Endothelial cell of umbilical vein (primary cell): ENCODE results near the gene XYLT1. TPM values are rescaled to one million over a fixed set of nuclear protein-coding genes. Genes with fewer than 3 reads are reported as not detected.

ENCODE experiments used
- BruUV-seq: library from RNA; stranded (reverse); fragments of 400-500 nt; replicated peaks from 2 replicates; lab custom pipeline; 2021; lab: Mats Ljungman, UMichigan
- CTCF ChIA-PET: fragments of 300-600, 350-600 bp; sonication (Branson Sonifier 250); formaldehyde crosslinking; loops from one replicate; lab custom pipeline; 2021; ENCODE audit warnings: antibody characterized with exemption, inconsistent platforms; lab: Charles Lee
- POLR2A ChIA-PET: fragments of 300-600, 350-600 bp; sonication (Branson Sonifier 250); formaldehyde crosslinking; loops from one replicate; lab custom pipeline; 2021; ENCODE audit warnings: antibody characterized with exemption, inconsistent platforms; lab: Charles Lee
- DNase-seq: peaks from one replicate; pipeline ENCODE4 v3.0.0-alpha.2; 2011; ENCODE audit warnings: low read depth, low spot score
- FAIRE-seq: peaks from 2 replicates; lab custom pipeline; 2011; peaks lifted over from hg19 to GRCh38; lab: Jason Lieb, UNC
- H2AFZ ChIP-seq: 2 replicates; pipeline ENCODE4 v1.6.0; 2012; ENCODE audit warnings: low read depth, low read length, control low read depth, inconsistent platforms
- H3K27ac ChIP-seq: 2 replicates; pipeline ENCODE4 v1.5.1; 2011; ENCODE audit warnings: low read depth, mild to moderate bottlenecking, control low read depth, low read length, moderate library complexity; ENCODE audit not compliant: insufficient read depth
- H3K27me3 ChIP-seq, 2 experiments: 2 replicates each; pipeline versions ENCODE4 v1.6.0 to v1.6.1; 2011; ENCODE audit warnings: low read length in 2 of 2, mixed read lengths in 1 of 2; ENCODE audit not compliant: control insufficient read depth in 2 of 2, insufficient read depth in 2 of 2
- H3K36me3 ChIP-seq, 2 experiments: 2 replicates in 1 of 2; 3 replicates in 1 of 2; pipeline ENCODE4 v1.5.1; 2011; ENCODE audit warnings: low read length in 2 of 2, mild to moderate bottlenecking in 1 of 2, moderate library complexity in 1 of 2; ENCODE audit not compliant: control insufficient read depth in 2 of 2, insufficient read depth in 2 of 2; ENCODE audit errors: extremely low read depth in 1 of 2
- H3K4me1 ChIP-seq: 3 replicates; pipeline ENCODE4 v1.5.1; 2011; ENCODE audit warnings: mild to moderate bottlenecking, low read length; ENCODE audit not compliant: control insufficient read depth, insufficient read depth; ENCODE audit errors: extremely low read depth
- H3K4me2 ChIP-seq: 2 replicates; pipeline ENCODE4 v1.6.1; 2011; ENCODE audit warnings: low read length, control low read depth, mixed read lengths; ENCODE audit not compliant: insufficient read depth
- H3K4me3 ChIP-seq, 3 experiments: fragments of 200-600 bp in 1 of 3; sonication (generic), shearing (Covaris generic) in 1 of 3; replicated peaks in 1 of 3; 2 replicates each; pipeline ENCODE4 v1.5.1; 2011 to 2016; ENCODE audit warnings: control low read depth in 3 of 3, low read length in 3 of 3, mild to moderate bottlenecking in 2 of 3, inconsistent platforms in 1 of 3, low read depth in 1 of 3, moderate library complexity in 1 of 3; ENCODE audit not compliant: insufficient read depth in 1 of 3
- H3K79me2 ChIP-seq: 2 replicates; pipeline ENCODE4 v1.6.0; 2012; ENCODE audit warnings: low read length, inconsistent platforms; ENCODE audit not compliant: control insufficient read depth, insufficient read depth
- H3K9ac ChIP-seq: replicated peaks from 2 replicates; pipeline ENCODE3; 2011; ENCODE audit warnings: low read length, control low read depth; ENCODE audit not compliant: insufficient read depth; ENCODE audit errors: extremely low read depth
- H3K9me1 ChIP-seq: replicated peaks from 3 replicates; pipeline ENCODE4 v1.6.0; 2011; ENCODE audit warnings: mild to moderate bottlenecking, low read length; ENCODE audit not compliant: control insufficient read depth, insufficient read depth; ENCODE audit errors: extremely low read depth
- H3K9me3 ChIP-seq: replicated peaks from 2 replicates; pipeline ENCODE4 v1.5.1; 2012; ENCODE audit warnings: low read length, inconsistent platforms; ENCODE audit not compliant: control insufficient read depth, insufficient read depth
- H4K20me1 ChIP-seq: replicated peaks from 2 replicates; pipeline ENCODE3; 2011; ENCODE audit warnings: mild to moderate bottlenecking, low read length; ENCODE audit not compliant: control insufficient read depth, insufficient read depth; ENCODE audit errors: extremely low read depth
- CTCF ChIP-seq, 2 donors: IDR thresholded peaks; 1 replicate in 1 of 2; 2 replicates in 1 of 2; pipeline ENCODE4 v1.5.1; 2011; ENCODE audit warnings: low read length in 2 of 2, mild to moderate bottlenecking in 2 of 2, moderate library complexity in 2 of 2, control low read depth in 1 of 2, inconsistent platforms in 1 of 2, low read depth in 1 of 2; ENCODE audit not compliant: insufficient read depth in 1 of 2; ENCODE audit errors: extremely low read depth in 1 of 2
- EZH2 ChIP-seq: IDR thresholded peaks from 2 replicates; pipeline ENCODE4 v1.6.1; 2012; ENCODE audit warnings: borderline replicate concordance, low read depth, mild to moderate bottlenecking, moderate library complexity, low read length, inconsistent platforms; ENCODE audit not compliant: severe bottlenecking
- FOS ChIP-seq: IDR thresholded peaks from 2 replicates; pipeline ENCODE4 v1.6.1; 2011; ENCODE audit warnings: mild to moderate bottlenecking, low read length, moderate library complexity, borderline replicate concordance; ENCODE audit not compliant: insufficient read depth
- GATA2 ChIP-seq: IDR thresholded peaks from 2 replicates; pipeline ENCODE4 v1.7.0; 2011; ENCODE audit warnings: low read depth, mild to moderate bottlenecking, moderate library complexity, mixed read lengths, low read length; ENCODE audit not compliant: insufficient read length, insufficient read depth
- JUN ChIP-seq: IDR thresholded peaks from 2 replicates; pipeline ENCODE4 v1.6.1; 2011; ENCODE audit warnings: borderline replicate concordance, low read depth; ENCODE audit not compliant: insufficient read length, insufficient read depth
- MAX ChIP-seq: IDR thresholded peaks from 2 replicates; pipeline ENCODE4 v1.6.1; 2011; ENCODE audit not compliant: insufficient read depth, insufficient read length
- MYC ChIP-seq: IDR thresholded peaks from one replicate; pipeline ENCODE4 v1.6.1; 2011; ENCODE audit warnings: mild to moderate bottlenecking, low read depth, low read length
- POLR2A ChIP-seq: IDR thresholded peaks from 2 replicates; pipeline ENCODE4 v1.6.1; 2012; ENCODE audit warnings: low read depth, mild to moderate bottlenecking, control low read depth, low read length
- POLR2AphosphoS5 ChIP-seq: IDR thresholded peaks from 2 replicates; pipeline ENCODE4 v1.6.1; 2012; ENCODE audit warnings: low read depth, mild to moderate bottlenecking, control low read depth, low read length, moderate library complexity; ENCODE audit not compliant: insufficient read depth
- dilution Hi-C: fragments of 300-500 bp; cut with MboI; formaldehyde crosslinking; loops from one replicate; pipeline ENCODE4 v1.15.0; 2019; ENCODE audit warnings: low sequenced_read_pairs; ENCODE audit not compliant: extremely low pct_ligation_motif_present
- intact Hi-C: fragments of 100-400 bp; cut with micrococcal nuclease; formaldehyde crosslinking; loops from one replicate; pipeline ENCODE4 v1.10.0; 2022
- polyA plus RNA-seq, 4 experiments: library from polyadenylated mRNA; depleted of rRNA in 3 of 4; stranded (reverse) in 3 of 4; unstranded in 1 of 4; fragments of >200 nt; gene quantifications; 2 replicates each; pipeline versions ENCODE4 v1.2.1 to v1.2.3, GENCODE V29; 2011 to 2012; ENCODE audit warnings: missing spikeins in 1 of 4
- total RNA-seq: library from RNA; stranded (reverse); gene quantifications from 2 replicates; pipeline ENCODE4 v1.2.3, GENCODE V29; 2021

The XYLT1 gene
- total and polyA plus RNA-seq, 2 donors (not counting 3 experiments of a cell fraction or from before 2014, with no cell fraction given): 0.63 to 2.9 TPM

GRCh38 chr16:17078931-17079631 lies 391.7 kb downstream of the XYLT1 start:
- H3K9ac ChIP-seq: no peak overlapping the region
- no peaks in the 10 kb centered on the region for H3K4me1 ChIP-seq
- H3K4me3 ChIP-seq: no peak overlapping the region
- no peak overlapping the region for H3K4me2 ChIP-seq
- POLR2A ChIA-PET: no interaction called here
- TF ChIP-seq FOS (no peak), POLR2A (no peak), GATA2 (no peak), EZH2 (no peak), JUN (no peak), MAX (no peak), CTCF (IDR thresholded peaks at IDR 0.05; ENCODE audit: extremely low read depth in 1 of 2, insufficient read depth in 1 of 2, low read depth in 1 of 2, low read length in 2 of 2) (no peak), MYC (no peak), POLR2AphosphoS5 (no peak)
- no peak for DNase-seq
- H3K9me1 ChIP-seq: no peaks in the 10 kb centered on the region
- H3K79me2 ChIP-seq: no peaks in the 10 kb centered on the region
- H3K9me3 ChIP-seq: peaks cover 2% of the 10 kb centered on the region
- BruUV-seq: no TSS peak
- no peak overlapping the region for H3K27ac ChIP-seq
- no peaks in the 10 kb centered on the region for H3K36me3 ChIP-seq
- dilution Hi-C loops (no loop called here), intact Hi-C loops (no loop called here)
- H2AFZ ChIP-seq: no peak overlapping the region
- no peak for FAIRE-seq
- H4K20me1 ChIP-seq: no peaks in the 10 kb centered on the region
- H3K27me3 ChIP-seq: no peaks in the 10 kb centered on the region
- CTCF ChIA-PET: no interaction called here
